ENCODE data around the gene ALDH1A1. TPM values are rescaled to one million over a fixed set of nuclear protein-coding genes. Genes with fewer than 3 reads are reported as not detected.

The ALDH1A1 gene
- total RNA-seq, 1 experiment from 2014 or later = 1.9 TPM

DNA sequence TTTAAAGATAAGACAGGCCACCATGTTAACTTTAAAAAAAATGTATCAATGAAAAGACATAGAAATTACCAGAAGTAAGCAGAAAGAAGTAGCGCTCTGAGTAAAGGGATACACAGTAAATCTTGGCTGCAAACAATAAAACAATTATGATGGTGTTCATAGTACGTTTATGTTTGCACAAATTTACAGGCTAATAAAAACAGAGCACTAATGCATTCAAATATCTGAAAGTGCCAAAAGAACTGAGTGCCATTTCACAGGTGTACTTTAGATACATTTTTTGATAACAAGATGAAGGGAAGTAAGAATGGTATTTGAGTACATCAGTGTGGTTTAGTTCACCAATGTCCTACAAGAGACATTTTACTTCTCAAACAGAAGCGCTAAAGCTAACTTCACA, 32.9 kb upstream of the ALDH1A1 start (continued):
- TF ChIP-seq, protein P1, sequence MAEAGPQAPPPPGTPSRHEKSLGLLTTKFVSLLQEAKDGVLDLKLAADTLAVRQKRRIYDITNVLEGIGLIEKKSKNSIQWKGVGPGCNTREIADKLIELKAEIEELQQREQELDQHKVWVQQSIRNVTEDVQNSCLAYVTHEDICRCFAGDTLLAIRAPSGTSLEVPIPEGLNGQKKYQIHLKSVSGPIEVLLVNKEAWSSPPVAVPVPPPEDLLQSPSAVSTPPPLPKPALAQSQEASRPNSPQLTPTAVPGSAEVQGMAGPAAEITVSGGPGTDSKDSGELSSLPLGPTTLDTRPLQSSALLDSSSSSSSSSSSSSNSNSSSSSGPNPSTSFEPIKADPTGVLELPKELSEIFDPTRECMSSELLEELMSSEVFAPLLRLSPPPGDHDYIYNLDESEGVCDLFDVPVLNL (CRISPR knock-in tag; IDR thresholded peaks at IDR 0.05; ENCODE audit: borderline replicate concordance, low read depth) = no peak
- TF ChIP-seq, protein P2, sequence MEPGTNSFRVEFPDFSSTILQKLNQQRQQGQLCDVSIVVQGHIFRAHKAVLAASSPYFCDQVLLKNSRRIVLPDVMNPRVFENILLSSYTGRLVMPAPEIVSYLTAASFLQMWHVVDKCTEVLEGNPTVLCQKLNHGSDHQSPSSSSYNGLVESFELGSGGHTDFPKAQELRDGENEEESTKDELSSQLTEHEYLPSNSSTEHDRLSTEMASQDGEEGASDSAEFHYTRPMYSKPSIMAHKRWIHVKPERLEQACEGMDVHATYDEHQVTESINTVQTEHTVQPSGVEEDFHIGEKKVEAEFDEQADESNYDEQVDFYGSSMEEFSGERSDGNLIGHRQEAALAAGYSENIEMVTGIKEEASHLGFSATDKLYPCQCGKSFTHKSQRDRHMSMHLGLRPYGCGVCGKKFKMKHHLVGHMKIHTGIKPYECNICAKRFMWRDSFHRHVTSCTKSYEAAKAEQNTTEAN (CRISPR knock-in tag; IDR thresholded peaks at IDR 0.05) = no peak

DNA sequence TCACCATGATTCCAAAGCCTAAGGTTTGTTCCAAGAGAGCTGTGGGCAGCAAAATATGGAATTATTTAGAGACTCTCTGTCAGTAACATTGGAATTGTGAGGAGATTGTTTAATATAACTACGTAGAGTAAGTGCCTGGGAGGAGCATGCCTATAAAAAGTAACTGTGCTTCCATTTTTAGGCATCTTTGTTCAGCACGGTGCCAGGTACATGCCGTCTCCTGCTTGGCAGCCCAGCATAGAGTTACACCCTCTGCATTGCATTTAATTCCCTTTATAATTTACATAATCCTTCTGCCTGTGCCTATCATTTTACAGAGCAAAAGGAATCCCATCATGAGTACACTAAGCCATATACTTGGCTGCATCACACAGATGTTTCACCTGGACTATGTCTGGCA, 32.1 kb upstream of the ALDH1A1 start:
- H3K36me3 Mint-ChIP-seq = no peaks in the 10 kb centered on the region
- no peaks in the 10 kb centered on the region for H3K27me3 Mint-ChIP-seq (ENCODE audit: low read depth)
- H3K27ac Mint-ChIP-seq = no peak overlapping the region
- TF ChIP-seq, protein P3, sequence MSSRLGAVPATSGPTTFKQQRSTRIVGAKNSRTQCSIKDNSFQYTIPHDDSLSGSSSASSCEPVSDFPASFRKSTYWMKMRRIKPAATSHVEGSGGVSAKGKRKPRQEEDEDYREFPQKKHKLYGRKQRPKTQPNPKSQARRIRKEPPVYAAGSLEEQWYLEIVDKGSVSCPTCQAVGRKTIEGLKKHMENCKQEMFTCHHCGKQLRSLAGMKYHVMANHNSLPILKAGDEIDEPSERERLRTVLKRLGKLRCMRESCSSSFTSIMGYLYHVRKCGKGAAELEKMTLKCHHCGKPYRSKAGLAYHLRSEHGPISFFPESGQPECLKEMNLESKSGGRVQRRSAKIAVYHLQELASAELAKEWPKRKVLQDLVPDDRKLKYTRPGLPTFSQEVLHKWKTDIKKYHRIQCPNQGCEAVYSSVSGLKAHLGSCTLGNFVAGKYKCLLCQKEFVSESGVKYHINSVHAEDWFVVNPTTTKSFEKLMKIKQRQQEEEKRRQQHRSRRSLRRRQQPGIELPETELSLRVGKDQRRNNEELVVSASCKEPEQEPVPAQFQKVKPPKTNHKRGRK (CRISPR knock-in tag; IDR thresholded peaks at IDR 0.05; ENCODE audit: borderline replicate concordance) = no peak
- TF ChIP-seq, protein P4, sequence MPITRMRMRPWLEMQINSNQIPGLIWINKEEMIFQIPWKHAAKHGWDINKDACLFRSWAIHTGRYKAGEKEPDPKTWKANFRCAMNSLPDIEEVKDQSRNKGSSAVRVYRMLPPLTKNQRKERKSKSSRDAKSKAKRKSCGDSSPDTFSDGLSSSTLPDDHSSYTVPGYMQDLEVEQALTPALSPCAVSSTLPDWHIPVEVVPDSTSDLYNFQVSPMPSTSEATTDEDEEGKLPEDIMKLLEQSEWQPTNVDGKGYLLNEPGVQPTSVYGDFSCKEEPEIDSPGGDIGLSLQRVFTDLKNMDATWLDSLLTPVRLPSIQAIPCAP (CRISPR knock-in tag; IDR thresholded peaks at IDR 0.05) = no peak
- no peak for TF ChIP-seq JAZF1 (CRISPR knock-in tag; IDR thresholded peaks at IDR 0.05)
- TF ChIP-seq CREB1 (CRISPR knock-in tag; IDR thresholded peaks at IDR 0.05) = no peak
- TF ChIP-seq, protein P5, sequence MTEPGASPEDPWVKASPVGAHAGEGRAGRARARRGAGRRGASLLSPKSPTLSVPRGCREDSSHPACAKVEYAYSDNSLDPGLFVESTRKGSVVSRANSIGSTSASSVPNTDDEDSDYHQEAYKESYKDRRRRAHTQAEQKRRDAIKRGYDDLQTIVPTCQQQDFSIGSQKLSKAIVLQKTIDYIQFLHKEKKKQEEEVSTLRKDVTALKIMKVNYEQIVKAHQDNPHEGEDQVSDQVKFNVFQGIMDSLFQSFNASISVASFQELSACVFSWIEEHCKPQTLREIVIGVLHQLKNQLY (CRISPR knock-in tag; IDR thresholded peaks at IDR 0.05) = no peak
- no peak for TF ChIP-seq TEAD1 (CRISPR knock-in tag; IDR thresholded peaks at IDR 0.05)
- no peak for TF ChIP-seq SOX15 (CRISPR knock-in tag; IDR thresholded peaks at IDR 0.05)
- TF ChIP-seq, protein P6, sequence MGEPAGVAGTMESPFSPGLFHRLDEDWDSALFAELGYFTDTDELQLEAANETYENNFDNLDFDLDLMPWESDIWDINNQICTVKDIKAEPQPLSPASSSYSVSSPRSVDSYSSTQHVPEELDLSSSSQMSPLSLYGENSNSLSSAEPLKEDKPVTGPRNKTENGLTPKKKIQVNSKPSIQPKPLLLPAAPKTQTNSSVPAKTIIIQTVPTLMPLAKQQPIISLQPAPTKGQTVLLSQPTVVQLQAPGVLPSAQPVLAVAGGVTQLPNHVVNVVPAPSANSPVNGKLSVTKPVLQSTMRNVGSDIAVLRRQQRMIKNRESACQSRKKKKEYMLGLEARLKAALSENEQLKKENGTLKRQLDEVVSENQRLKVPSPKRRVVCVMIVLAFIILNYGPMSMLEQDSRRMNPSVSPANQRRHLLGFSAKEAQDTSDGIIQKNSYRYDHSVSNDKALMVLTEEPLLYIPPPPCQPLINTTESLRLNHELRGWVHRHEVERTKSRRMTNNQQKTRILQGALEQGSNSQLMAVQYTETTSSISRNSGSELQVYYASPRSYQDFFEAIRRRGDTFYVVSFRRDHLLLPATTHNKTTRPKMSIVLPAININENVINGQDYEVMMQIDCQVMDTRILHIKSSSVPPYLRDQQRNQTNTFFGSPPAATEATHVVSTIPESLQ (CRISPR knock-in tag; IDR thresholded peaks at IDR 0.05) = no peak
- no peak for TF ChIP-seq ZNF423 (CRISPR knock-in tag; IDR thresholded peaks at IDR 0.05)
- TF ChIP-seq, protein P7, sequence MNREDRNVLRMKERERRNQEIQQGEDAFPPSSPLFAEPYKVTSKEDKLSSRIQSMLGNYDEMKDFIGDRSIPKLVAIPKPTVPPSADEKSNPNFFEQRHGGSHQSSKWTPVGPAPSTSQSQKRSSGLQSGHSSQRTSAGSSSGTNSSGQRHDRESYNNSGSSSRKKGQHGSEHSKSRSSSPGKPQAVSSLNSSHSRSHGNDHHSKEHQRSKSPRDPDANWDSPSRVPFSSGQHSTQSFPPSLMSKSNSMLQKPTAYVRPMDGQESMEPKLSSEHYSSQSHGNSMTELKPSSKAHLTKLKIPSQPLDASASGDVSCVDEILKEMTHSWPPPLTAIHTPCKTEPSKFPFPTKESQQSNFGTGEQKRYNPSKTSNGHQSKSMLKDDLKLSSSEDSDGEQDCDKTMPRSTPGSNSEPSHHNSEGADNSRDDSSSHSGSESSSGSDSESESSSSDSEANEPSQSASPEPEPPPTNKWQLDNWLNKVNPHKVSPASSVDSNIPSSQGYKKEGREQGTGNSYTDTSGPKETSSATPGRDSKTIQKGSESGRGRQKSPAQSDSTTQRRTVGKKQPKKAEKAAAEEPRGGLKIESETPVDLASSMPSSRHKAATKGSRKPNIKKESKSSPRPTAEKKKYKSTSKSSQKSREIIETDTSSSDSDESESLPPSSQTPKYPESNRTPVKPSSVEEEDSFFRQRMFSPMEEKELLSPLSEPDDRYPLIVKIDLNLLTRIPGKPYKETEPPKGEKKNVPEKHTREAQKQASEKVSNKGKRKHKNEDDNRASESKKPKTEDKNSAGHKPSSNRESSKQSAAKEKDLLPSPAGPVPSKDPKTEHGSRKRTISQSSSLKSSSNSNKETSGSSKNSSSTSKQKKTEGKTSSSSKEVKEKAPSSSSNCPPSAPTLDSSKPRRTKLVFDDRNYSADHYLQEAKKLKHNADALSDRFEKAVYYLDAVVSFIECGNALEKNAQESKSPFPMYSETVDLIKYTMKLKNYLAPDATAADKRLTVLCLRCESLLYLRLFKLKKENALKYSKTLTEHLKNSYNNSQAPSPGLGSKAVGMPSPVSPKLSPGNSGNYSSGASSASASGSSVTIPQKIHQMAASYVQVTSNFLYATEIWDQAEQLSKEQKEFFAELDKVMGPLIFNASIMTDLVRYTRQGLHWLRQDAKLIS (CRISPR knock-in tag; IDR thresholded peaks at IDR 0.05; ENCODE audit: borderline replicate concordance) = no peak
- no peak for TF ChIP-seq NFATC4 (CRISPR knock-in tag; IDR thresholded peaks at IDR 0.05)
- TF ChIP-seq GRHL2 (CRISPR knock-in tag; IDR thresholded peaks at IDR 0.05; ENCODE audit: insufficient replicate concordance, severe bottlenecking) = no peak
- TF ChIP-seq, protein P1 (CRISPR knock-in tag; IDR thresholded peaks at IDR 0.05; ENCODE audit: borderline replicate concordance, low read depth) = no peak
- no peak for TF ChIP-seq RELA (CRISPR knock-in tag; IDR thresholded peaks at IDR 0.05; ENCODE audit: borderline replicate concordance)
- TF ChIP-seq, protein P8, sequence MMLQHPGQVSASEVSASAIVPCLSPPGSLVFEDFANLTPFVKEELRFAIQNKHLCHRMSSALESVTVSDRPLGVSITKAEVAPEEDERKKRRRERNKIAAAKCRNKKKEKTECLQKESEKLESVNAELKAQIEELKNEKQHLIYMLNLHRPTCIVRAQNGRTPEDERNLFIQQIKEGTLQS (CRISPR knock-in tag; conservative IDR thresholded peaks at IDR 0.05) = no peak
- TF ChIP-seq ESRRA (CRISPR knock-in tag; IDR thresholded peaks at IDR 0.05; ENCODE audit: borderline replicate concordance) = no peak
- CTCF ChIA-PET = no interaction called here
- no peaks in the 10 kb centered on the region for H3K4me1 Mint-ChIP-seq
- POLR2A ChIA-PET = no interaction called here
- no peaks in the 10 kb centered on the region for H3K9me3 Mint-ChIP-seq
- no peak overlapping the region for H3K4me3 Mint-ChIP-seq
- no peak for ATAC-seq
- no peak for DNase-seq (ENCODE audit: low spot score)
